DMS153 treated with DMSO at 0.1 percent for 48 hours (cell line): ENCODE data around the gene EEF1E1.
A peak's percentile ranks its signal among the peaks of the same experiment; 100 is the strongest.
"Not testable (repeated sequence)": the region's sequence is repeated elsewhere in the genome, so short reads cannot be mapped to it uniquely, and the experiment has no call there.

ENCODE experiments used
- DNase-seq: peaks from one replicate; lab custom pipeline; 2025; ENCODE audit not compliant: unreplicated experiment; lab: John Stamatoyannopoulos, UW

Gene EEF1E1

DNA sequence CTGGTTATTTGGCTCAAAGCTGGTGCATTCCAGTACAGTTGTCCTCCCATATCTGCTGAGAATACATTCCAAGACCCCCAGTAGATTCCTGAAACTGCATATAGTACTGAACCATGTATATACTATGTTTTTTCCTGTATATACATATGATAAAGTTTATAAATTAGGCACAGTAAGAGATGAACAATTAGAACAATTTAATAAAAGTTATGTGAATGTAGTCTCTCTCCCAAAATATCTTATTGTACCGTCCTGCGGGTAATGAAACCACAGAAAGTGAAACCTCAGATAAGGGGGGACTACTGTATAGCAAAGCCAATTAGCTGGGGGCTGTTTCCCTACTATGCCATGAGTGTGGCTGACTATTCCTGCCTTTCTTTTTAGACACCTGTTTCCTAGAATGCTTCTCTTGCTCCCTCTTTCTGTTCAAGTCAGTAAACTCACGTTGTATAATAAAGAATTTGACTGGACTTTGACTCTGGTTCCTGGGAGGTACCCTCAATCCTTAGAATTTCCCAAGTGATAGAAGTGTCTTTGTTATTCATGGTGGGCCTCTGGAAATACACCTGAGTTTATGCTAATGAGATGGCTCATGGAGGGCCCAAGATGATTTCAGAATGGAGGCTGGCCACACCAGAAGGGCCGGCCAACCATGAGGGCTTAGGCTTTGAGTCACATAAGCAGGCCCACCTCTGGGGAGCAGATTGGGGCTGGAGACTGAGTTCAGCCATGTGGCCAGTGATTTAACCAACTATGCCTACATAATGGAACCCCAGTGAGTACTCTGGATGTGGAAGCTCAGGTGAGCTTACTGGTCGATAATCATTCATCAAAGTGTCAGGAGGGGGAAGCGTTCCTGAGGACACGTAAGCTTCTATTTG, 37.5 kb downstream of the EEF1E1 start:
- DNase-seq, result no peak

GRCh38 chr6:8063761-8064637, 38.3 kb downstream of the EEF1E1 start, which contains the start of gene BLOC1S5:
BLOC1S5 (minus strand) TSS chr6:8064389; CDS start chr6:8064376, 13 bp downstream.
- peak; percentile 62 for DNase-seq

DNA sequence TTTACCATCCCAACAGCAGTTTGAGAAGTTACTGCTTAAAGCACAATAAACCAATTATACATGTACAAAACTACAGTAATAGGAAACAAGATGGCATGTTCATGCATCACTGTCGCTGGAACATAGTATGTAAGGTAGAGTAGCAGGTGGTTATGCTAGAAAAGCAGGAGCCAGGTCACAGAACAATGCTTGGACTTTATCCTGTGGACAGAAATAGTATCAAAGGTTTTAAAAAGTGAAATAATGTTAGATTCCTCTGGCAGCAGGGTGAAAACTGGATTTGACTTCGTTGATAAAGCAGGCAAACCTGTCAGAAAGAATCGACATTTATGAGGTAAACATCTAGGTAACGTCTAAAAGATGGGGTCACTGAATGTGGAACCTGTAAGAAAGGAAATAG, 40.6 kb downstream of the EEF1E1 start:
- DNase-seq, result no peak

DNA sequence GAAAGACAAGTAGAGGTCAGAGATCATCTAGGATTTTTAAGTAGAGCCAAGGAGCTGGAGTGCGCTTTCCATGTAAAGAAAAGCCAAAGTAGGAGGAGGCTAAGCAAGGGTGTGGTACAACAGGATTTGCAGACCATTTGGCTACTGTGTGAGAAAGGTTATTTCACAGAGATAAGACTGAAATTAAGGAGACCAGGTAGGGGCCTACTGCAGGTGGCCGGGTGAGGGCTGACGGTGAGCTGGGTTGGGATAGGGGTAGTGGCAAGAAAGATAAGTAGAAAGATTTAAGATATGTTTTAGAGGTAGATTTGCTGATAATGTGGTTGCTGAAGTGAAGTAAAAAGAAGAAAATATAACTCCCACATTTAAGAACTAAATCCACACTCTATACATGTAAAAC, 42.0 kb downstream of the EEF1E1 start:
- DNase-seq, result no peak

GRCh38 chr6:8059129-8059528, 43.2 kb downstream of the EEF1E1 start:
- no peak for DNase-seq

GRCh38 chr6:8057793-8058192, 44.6 kb downstream of the EEF1E1 start:
- no peak for DNase-seq

DNA sequence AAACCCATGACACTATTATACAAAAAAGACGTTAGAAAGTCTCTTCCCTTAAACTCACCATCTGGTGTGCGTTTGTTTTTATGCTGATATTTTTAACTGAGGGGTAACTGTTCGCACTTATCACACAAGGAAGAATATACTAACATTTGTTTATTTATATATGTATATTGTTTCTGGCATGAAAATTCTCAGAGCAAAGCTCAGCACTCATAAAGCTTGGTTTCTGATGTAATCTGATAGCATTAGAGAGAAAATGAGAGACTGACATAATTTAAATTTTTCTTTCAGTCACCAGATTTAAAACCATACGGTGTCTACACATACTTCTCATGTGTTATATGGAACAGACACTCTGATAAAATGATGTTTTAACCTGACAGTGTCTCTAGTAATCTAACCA, 45.1 kb downstream of the EEF1E1 start:
- no peak for DNase-seq

DNA sequence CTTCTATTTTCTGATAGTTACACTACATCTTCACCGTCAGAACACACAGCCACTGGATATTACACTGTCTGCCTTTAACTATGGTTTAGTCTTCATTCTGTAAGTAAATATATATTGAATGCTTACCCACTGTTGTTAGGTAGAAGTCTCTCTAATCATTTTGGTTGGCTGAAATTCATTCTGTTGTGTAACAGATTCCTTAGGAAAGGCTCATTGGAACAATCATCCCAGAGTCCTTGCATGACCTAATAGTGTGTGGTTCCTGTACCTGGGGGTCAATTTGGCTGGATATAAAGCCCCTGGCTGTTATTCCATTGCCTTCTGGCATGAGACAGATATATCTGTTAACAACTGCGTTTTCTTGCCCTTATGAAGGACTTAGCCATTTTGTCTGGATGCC, 48.1 kb downstream of the EEF1E1 start:
- DNase-seq, result no peak

DNA sequence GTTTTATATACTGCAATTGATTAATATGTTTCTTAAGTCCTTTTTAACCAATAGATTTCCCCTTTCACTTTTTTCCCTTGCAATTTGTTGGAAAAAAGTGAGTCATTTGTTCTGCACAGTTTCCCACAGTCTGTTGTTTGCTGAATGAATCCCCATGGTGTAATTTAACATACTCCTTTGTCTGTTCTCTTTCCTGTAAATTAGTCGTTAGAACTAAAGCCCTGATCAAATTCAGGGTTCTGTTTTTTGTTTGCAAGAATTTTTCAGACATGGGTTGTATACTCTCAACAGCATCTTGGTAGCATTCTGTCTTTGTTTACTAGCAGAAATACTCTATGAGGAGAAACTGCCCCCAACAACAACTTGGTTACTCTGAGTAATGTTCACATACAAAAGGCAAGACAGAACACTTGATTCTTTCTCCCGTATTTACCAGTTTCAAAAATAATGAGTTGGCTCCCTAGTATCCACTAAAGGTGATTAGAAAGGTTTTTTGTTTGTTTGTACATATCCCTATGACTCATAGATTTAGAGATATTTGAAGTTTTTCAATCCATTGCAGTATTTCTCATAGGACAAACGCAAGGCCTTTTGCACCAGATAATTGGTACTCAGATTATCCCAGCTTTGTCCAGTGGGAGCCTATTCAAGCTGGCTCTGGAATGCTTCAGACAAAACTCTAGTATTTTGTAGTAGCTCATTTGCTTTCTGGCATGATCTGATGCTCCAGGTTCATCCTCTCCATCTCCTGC, 54.6 kb downstream of the EEF1E1 start:
- DNase-seq, result no peak

GRCh38 chr6:8045769-8046168, 56.6 kb downstream of the EEF1E1 start:
- not testable (repeated sequence) for DNase-seq

- no peak for DNase-seq
These were observed 59.1 kb downstream of the EEF1E1 start for GRCh38 chr6:8043221-8043620.

DNA sequence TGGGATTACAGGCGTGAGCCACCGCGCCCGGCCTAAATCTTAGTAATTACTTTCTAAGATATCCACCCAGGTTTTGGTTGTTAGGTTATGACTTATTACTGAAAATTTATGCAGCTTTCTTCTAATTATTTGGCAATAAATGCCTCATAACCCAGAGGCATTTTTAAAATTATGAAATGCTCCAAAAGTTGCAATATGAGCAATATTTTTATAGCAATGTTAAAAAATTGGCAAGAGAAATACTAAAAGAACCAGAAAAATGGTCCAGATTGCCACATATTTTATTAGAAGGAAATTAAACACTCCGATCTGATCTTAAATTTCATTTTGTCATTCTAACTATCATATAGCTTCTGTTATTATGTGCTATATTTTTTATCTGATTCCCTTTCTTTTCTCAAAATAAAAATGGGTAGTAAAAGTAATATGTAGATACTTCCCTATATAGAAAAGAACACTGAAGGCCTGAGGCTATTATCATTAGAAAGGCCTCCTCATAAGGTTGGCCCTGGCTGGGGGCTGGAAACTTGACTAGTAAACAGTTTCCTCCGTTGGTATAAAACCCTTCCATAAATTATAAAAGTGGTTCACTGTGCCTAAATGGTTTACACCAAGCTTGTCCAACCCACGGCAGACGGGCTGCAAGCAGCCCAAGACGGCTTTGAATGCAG, 60.3 kb downstream of the EEF1E1 start:
- no peak for DNase-seq

GRCh38 chr6:8034107-8034506, 68.2 kb downstream of the EEF1E1 start:
- not testable (repeated sequence) for DNase-seq

DNA sequence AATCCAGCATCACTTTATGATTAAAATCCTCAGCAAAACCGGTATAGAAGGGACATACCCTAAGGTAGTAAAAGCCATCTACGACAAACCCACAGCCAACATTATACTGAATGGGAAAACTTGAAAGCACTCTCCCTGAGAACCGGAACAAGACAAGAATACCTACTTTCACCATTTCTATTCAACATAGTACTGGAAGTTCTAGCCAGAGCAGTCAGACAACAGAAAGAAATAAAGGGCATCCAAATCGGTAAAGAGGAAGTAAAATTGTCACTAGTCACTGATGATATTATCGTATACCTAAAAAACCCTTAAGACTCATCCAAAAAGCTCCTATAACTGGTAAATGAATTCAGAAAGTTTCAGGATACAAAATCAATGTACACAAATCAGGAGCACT, 71.4 kb downstream of the EEF1E1 start:
- DNase-seq, result no peak
